ENCODE results near the gene PRICKLE4. TPM values are rescaled to one million over a fixed set of nuclear protein-coding genes. Genes with fewer than 3 reads are reported as not detected.

Gene PRICKLE4
- total and polyA plus RNA-seq, 2 of the 13 experiments (the other 11 are each of a cell fraction or from before 2014, with no cell fraction given), result 0.92 to 1.2 TPM

DNA sequence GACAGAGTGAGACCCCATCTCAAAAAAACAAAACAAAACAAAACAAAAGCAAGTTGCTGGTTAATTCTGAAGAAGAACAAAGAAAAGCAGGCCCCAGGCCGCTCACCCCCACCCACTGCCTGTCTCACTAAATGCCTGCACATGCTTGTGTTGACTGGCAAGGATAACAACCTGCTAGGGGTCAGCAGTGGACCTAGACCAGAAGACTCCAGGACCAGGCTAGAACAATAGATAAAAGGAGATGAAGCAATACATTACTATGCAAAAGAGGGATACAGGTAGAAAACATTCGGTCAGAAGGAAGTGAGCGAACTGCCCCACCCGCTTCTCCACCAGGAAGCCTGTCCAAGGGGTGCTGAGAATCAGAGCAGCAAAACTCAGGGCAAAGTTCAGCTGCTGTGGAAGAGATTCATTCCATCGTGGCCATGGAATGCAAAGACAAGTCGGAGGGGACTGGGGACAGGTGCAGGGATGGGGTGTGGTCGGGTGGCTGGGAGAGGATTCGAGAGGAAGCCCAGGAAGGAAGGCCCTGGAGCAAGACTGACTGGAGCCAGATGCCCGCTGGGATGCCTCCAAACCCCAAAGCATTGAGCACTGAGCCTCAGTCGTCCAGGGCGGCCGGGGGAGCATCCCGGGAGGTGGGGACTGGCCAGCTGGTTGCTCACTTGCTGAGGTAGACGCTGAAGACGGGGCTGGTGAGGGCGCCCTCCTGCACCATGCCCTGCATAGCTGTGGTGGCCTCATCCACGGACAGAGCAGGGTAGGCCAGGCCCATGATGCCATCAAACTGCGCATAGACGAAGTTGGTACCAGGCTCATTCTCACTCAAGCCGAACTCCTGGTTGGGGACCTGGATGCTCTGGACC lies 38.7 kb upstream of the PRICKLE4 start (continued):
- TF ChIP-seq, protein P1, sequence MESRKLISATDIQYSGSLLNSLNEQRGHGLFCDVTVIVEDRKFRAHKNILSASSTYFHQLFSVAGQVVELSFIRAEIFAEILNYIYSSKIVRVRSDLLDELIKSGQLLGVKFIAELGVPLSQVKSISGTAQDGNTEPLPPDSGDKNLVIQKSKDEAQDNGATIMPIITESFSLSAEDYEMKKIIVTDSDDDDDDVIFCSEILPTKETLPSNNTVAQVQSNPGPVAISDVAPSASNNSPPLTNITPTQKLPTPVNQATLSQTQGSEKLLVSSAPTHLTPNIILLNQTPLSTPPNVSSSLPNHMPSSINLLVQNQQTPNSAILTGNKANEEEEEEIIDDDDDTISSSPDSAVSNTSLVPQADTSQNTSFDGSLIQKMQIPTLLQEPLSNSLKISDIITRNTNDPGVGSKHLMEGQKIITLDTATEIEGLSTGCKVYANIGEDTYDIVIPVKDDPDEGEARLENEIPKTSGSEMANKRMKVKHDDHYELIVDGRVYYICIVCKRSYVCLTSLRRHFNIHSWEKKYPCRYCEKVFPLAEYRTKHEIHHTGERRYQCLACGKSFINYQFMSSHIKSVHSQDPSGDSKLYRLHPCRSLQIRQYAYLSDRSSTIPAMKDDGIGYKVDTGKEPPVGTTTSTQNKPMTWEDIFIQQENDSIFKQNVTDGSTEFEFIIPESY (CRISPR knock-in tag; IDR thresholded peaks at IDR 0.05), result no peak
- TF ChIP-seq TOE1 (CRISPR knock-in tag; IDR thresholded peaks at IDR 0.05) (no peak), ZNF768 (CRISPR knock-in tag; IDR thresholded peaks at IDR 0.05) (peak; percentile 10), TEAD3 (CRISPR knock-in tag; optimal IDR thresholded peaks at IDR 0.05; ENCODE audit: borderline replicate concordance) (peak; percentile 97), REXO4 (CRISPR knock-in tag; IDR thresholded peaks at IDR 0.05; ENCODE audit: borderline replicate concordance) (no peak), ZNF496 (CRISPR knock-in tag; IDR thresholded peaks at IDR 0.05; ENCODE audit: insufficient replicate concordance) (no peak), ZNF446 (CRISPR knock-in tag; IDR thresholded peaks at IDR 0.05) (no peak), SMYD3 (CRISPR knock-in tag; IDR thresholded peaks at IDR 0.05) (0 out of 2 replicates have a peak, but pooled peaks have one; percentile 45), ARNT (IDR thresholded peaks at IDR 0.05) (no peak), CCAR2 (optimal IDR thresholded peaks at IDR 0.05; ENCODE audit: low read depth, low read length) (no peak), REST (IDR thresholded peaks at IDR 0.05; ENCODE audit: borderline replicate concordance in 1 of 2, low read depth in 1 of 2, low read length in 2 of 2) (no peak; a peak in 1 of 4 replicates), NR3C1 (CRISPR knock-in tag; IDR thresholded peaks at IDR 0.05) (no peak), SRY (CRISPR knock-in tag; IDR thresholded peaks at IDR 0.05) (no peak), ZBTB7A (CRISPR knock-in tag; IDR thresholded peaks at IDR 0.05) (no peak), POLR2AphosphoS5 (IDR thresholded peaks at IDR 0.05; ENCODE audit: low read depth, low read length) (no peak), ZNF451 (CRISPR knock-in tag; IDR thresholded peaks at IDR 0.05) (peak; percentile 28; the same call in 1 of the 2 replicates), MYNN (CRISPR knock-in tag; IDR thresholded peaks at IDR 0.05; ENCODE audit: low read depth) (no peak)
- TF ChIP-seq, protein P2, sequence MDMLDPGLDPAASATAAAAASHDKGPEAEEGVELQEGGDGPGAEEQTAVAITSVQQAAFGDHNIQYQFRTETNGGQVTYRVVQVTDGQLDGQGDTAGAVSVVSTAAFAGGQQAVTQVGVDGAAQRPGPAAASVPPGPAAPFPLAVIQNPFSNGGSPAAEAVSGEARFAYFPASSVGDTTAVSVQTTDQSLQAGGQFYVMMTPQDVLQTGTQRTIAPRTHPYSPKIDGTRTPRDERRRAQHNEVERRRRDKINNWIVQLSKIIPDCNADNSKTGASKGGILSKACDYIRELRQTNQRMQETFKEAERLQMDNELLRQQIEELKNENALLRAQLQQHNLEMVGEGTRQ (IDR thresholded peaks at IDR 0.05; ENCODE audit: low read depth, low read length), result no peak
- TF ChIP-seq, protein P2 (CRISPR knock-in tag; IDR thresholded peaks at IDR 0.05; ENCODE audit: borderline replicate concordance), result no peak
- TF ChIP-seq, protein P3, sequence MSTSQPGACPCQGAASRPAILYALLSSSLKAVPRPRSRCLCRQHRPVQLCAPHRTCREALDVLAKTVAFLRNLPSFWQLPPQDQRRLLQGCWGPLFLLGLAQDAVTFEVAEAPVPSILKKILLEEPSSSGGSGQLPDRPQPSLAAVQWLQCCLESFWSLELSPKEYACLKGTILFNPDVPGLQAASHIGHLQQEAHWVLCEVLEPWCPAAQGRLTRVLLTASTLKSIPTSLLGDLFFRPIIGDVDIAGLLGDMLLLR (CRISPR knock-in tag; IDR thresholded peaks at IDR 0.05), result no peak
- TF ChIP-seq, protein P4, sequence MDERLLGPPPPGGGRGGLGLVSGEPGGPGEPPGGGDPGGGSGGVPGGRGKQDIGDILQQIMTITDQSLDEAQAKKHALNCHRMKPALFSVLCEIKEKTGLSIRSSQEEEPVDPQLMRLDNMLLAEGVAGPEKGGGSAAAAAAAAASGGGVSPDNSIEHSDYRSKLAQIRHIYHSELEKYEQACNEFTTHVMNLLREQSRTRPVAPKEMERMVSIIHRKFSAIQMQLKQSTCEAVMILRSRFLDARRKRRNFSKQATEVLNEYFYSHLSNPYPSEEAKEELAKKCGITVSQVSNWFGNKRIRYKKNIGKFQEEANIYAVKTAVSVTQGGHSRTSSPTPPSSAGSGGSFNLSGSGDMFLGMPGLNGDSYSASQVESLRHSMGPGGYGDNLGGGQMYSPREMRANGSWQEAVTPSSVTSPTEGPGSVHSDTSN (CRISPR knock-in tag; IDR thresholded peaks at IDR 0.05), result no peak

Data from HepG2 (cell line).